LNCaP clone FGC (cell line): ENCODE results near the gene BDKRB1.

Source experiments
- DNase-seq: peaks from one replicate; pipeline ENCODE4 v3.0.0-alpha.2; 2011; ENCODE audit warnings: low read depth
- H3K4me3 ChIP-seq: 2 replicates; pipeline ENCODE4 v1.5.1; 2011; ENCODE audit warnings: mild to moderate bottlenecking, low read depth, low read length, control low read depth
- CTCF ChIP-seq: IDR thresholded peaks from 2 replicates; pipeline ENCODE4 v1.5.1; 2012; ENCODE audit warnings: mild to moderate bottlenecking; ENCODE audit not compliant: control insufficient read depth, insufficient read depth; ENCODE audit errors: extremely low read depth

BDKRB1 gene

GRCh38 chr14:96264853-96265252, 8.8 kb downstream of the BDKRB1 start:
- no peak for DNase-seq
- peak; percentile 31; the same call in 1 of the 2 replicates for TF ChIP-seq CTCF
- H3K4me3 ChIP-seq, result no peak overlapping the region

GRCh38 chr14:96265383-96266095, 9.5 kb downstream of the BDKRB1 start:
- H3K4me3 ChIP-seq, result no peak overlapping the region
- no peak for TF ChIP-seq CTCF
- no peak for DNase-seq

- no peak for TF ChIP-seq CTCF
- no peak overlapping the region for H3K4me3 ChIP-seq
- no peak for DNase-seq
Observed at GRCh38 chr14:96267336-96267735, 11.3 kb downstream of the BDKRB1 start.

GRCh38 chr14:96267916-96268315, 11.9 kb downstream of the BDKRB1 start:
- no peak for TF ChIP-seq CTCF
- no peak for DNase-seq
- no peak overlapping the region for H3K4me3 ChIP-seq

GRCh38 chr14:96268431-96269358, 12.7 kb downstream of the BDKRB1 start:
- no peak overlapping the region for H3K4me3 ChIP-seq
- TF ChIP-seq CTCF, result no peak
- DNase-seq, result no peak

- DNase-seq, result no peak
- H3K4me3 ChIP-seq, result no peak overlapping the region
- no peak for TF ChIP-seq CTCF
Observed at GRCh38 chr14:96269359-96269710, 13.3 kb downstream of the BDKRB1 start.
